Sigmoid colon (tissue), 4 donors: ENCODE data around the gene KSR1.

Experiments used
- EP300 ChIP-seq, 4 donors: sonication (generic); formaldehyde crosslinking; IDR thresholded peaks; one replicate each; pipeline ENCODE4 v1.6.1; 2017; ENCODE audit warnings: antibody characterized with exemption in 4 of 4
- POLR2A ChIP-seq, 2 donors: fragments of 450-650 bp; IDR thresholded peaks; one replicate each; pipeline ENCODE4 v1.6.1; 2016; ENCODE audit warnings: antibody characterized with exemption in 2 of 2, mild to moderate bottlenecking in 2 of 2, moderate library complexity in 2 of 2
- TF ChIP-seq, protein P1 (sequence below), 4 experiments: fragments of 450-650 bp in 3 of 4; fragments of 200-600 bp in 1 of 4; IDR thresholded peaks; one replicate each; pipeline ENCODE4 v1.5.1; 2016 to 2019; ENCODE audit warnings: antibody characterized with exemption in 4 of 4, mild to moderate bottlenecking in 3 of 4, moderate library complexity in 2 of 4

DNA sequence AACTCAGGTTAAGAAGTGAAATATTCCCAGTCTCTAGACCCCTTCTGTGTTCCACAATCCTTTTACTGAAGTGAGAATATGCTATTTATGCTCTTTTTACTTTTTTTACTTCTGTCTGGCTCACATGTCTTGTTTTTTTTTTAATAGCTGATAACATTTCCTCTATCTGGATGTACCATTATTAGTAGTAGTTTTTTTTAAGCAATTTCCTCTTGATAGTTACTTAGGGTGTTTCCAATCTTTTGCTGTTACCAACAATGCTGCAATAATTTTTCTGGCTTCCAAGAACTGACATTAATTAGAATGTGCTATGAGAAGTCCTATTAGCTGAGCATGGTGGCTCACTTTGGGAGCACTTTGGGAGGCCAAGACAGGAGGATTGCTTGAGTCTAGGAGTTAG, 32.0 kb downstream of the KSR1 start:
- TF ChIP-seq POLR2A (IDR thresholded peaks at IDR 0.05) (no peak), EP300 (IDR thresholded peaks at IDR 0.05) (no peak)
- TF ChIP-seq, protein P1, sequence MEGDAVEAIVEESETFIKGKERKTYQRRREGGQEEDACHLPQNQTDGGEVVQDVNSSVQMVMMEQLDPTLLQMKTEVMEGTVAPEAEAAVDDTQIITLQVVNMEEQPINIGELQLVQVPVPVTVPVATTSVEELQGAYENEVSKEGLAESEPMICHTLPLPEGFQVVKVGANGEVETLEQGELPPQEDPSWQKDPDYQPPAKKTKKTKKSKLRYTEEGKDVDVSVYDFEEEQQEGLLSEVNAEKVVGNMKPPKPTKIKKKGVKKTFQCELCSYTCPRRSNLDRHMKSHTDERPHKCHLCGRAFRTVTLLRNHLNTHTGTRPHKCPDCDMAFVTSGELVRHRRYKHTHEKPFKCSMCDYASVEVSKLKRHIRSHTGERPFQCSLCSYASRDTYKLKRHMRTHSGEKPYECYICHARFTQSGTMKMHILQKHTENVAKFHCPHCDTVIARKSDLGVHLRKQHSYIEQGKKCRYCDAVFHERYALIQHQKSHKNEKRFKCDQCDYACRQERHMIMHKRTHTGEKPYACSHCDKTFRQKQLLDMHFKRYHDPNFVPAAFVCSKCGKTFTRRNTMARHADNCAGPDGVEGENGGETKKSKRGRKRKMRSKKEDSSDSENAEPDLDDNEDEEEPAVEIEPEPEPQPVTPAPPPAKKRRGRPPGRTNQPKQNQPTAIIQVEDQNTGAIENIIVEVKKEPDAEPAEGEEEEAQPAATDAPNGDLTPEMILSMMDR (IDR thresholded peaks at IDR 0.05), result no peak
